Spinal cord (tissue), 10 donors: ENCODE results near the gene PHF12. TPM values are rescaled to one million over a fixed set of nuclear protein-coding genes. Genes with fewer than 3 reads are reported as not detected.
"Not testable (repeated sequence)": the region's sequence is repeated elsewhere in the genome, so short reads cannot be mapped to it uniquely, and the experiment has no call there.

Experiments used
- DNase-seq, 6 donors: peaks; one replicate each; pipeline versions ENCODE4 v3.0.0 to v3.0.0-alpha.2; 2013 to 2015; ENCODE audit warnings: low spot score in 6 of 6, low read depth in 4 of 6
- H3K27ac ChIP-seq: one replicate; pipeline ENCODE4 v1.5.1; 2013; ENCODE audit warnings: low read depth, low read length, control low read depth
- H3K27me3 ChIP-seq: one replicate; pipeline ENCODE4 v1.6.1; 2013; ENCODE audit warnings: low read length; ENCODE audit not compliant: control insufficient read depth, insufficient read depth
- H3K36me3 ChIP-seq: one replicate; pipeline ENCODE4 v1.6.1; 2013; ENCODE audit warnings: low read length; ENCODE audit not compliant: control insufficient read depth, insufficient read depth
- H3K4me1 ChIP-seq: one replicate; pipeline ENCODE4 v1.6.1; 2013; ENCODE audit warnings: low read length; ENCODE audit not compliant: control insufficient read depth, insufficient read depth
- H3K4me3 ChIP-seq: one replicate; pipeline ENCODE4 v1.5.1; 2013; ENCODE audit warnings: low read depth, low read length, control low read depth
- H3K9me3 ChIP-seq: one replicate; pipeline ENCODE4 v1.6.1; 2013; ENCODE audit warnings: low read length; ENCODE audit not compliant: control insufficient read depth, insufficient read depth
- WGBS: methylation state at CpG from one replicate; pipeline ENCODE4 v1.1.5; 2013; ENCODE audit warnings: missing lambda C conversion rate; ENCODE audit not compliant: insufficient coverage; 5-methylcytosine and 5-hydroxymethylcytosine counted together
- polyA plus RNA-seq, 2 donors: library from polyadenylated mRNA; unstranded; fragments of 120-200 nt; gene quantifications; one replicate each; pipeline ENCODE4 v1.2.1, GENCODE V29; 2013; ENCODE audit not compliant: insufficient read length in 2 of 2
- total RNA-seq, 2 donors: library from RNA; depleted of rRNA in 1 of 2; stranded (reverse); fragments of 120-200 nt in 1 of 2; fragments of >200 nt in 1 of 2; gene quantifications; one replicate each; pipeline versions ENCODE4 v1.2.3 to v1.2.4, GENCODE V29; 2013 to 2014
- donor health status: healthy.

The PHF12 gene
- total and polyA plus RNA-seq, 4 donors: 21.3 to 56.0 (median 38.0) TPM

- no peak for DNase-seq
- peaks cover 4% of the 10 kb centered on the region for H3K36me3 ChIP-seq
- no CpG with 5 or more reads among the region's 1 CpG for WGBS
- peaks cover 25% of the 10 kb centered on the region for H3K4me1 ChIP-seq
- no peaks in the 10 kb centered on the region for H3K27me3 ChIP-seq
- no peak overlapping the region for H3K4me3 ChIP-seq
- H3K9me3 ChIP-seq: no peaks in the 10 kb centered on the region
- H3K27ac ChIP-seq: no peak overlapping the region
Observed at GRCh38 chr17:28941251-28941650, 10.1 kb downstream of the PHF12 start.

GRCh38 chr17:28940675-28941074 lies 10.6 kb downstream of the PHF12 start:
- 7% methylated on average over 3 of the region's 3 CpGs for WGBS
- Histone ChIP-seq H3K4me1 (peaks cover 21% of the 10 kb centered on the region), H3K27me3 (no peaks in the 10 kb centered on the region), H3K9me3 (no peaks in the 10 kb centered on the region), H3K36me3 (peaks cover 4% of the 10 kb centered on the region), H3K27ac (peak overlapping the region; percentile 44), H3K4me3 (no peak overlapping the region)
- DNase-seq: peak in 2 of 6 donors; percentile 75 to 82

- H3K4me3 ChIP-seq: no peak overlapping the region
- H3K27ac ChIP-seq: peak overlapping the region; percentile 44
Observed at GRCh38 chr17:28940142-28940541, 11.2 kb downstream of the PHF12 start.

GRCh38 chr17:28938552-28938951 lies 12.8 kb downstream of the PHF12 start:
- Histone ChIP-seq H3K27ac (no peak overlapping the region), H3K4me1 (peaks cover 13% of the 10 kb centered on the region)

More at GRCh38 chr17:28940142-28940541, 11.2 kb downstream of the PHF12 start:
- H3K36me3 ChIP-seq: peaks cover 4% of the 10 kb centered on the region
- peaks cover 17% of the 10 kb centered on the region for H3K4me1 ChIP-seq
- WGBS: no CpG with 5 or more reads among the region's 3 CpGs
- H3K27me3 ChIP-seq: no peaks in the 10 kb centered on the region
- no peak for DNase-seq
- no peaks in the 10 kb centered on the region for H3K9me3 ChIP-seq

GRCh38 chr17:28937044-28937729 lies 14.1 kb downstream of the PHF12 start:
- Histone ChIP-seq H3K4me1 (peaks cover 13% of the 10 kb centered on the region), H3K36me3 (peaks cover 4% of the 10 kb centered on the region), H3K9me3 (no peaks in the 10 kb centered on the region), H3K27ac (peak overlapping the region; percentile 73), H3K4me3 (no peak overlapping the region), H3K27me3 (no peaks in the 10 kb centered on the region)
- WGBS: 72% methylated on average over 3 of the region's 5 CpGs
- DNase-seq: peak in 2 of 6 donors; percentile 49 to 54

More at GRCh38 chr17:28938552-28938951, 12.8 kb downstream of the PHF12 start:
- Histone ChIP-seq H3K36me3 (peaks cover 6% of the 10 kb centered on the region), H3K9me3 (no peaks in the 10 kb centered on the region), H3K4me3 (no peak overlapping the region), H3K27me3 (no peaks in the 10 kb centered on the region)
- DNase-seq: no peak

GRCh38 chr17:28935744-28936460 lies 15.4 kb downstream of the PHF12 start:
- no peak overlapping the region for H3K4me3 ChIP-seq
- no peak for DNase-seq
- no peaks in the 10 kb centered on the region for H3K27me3 ChIP-seq
- no peaks in the 10 kb centered on the region for H3K9me3 ChIP-seq
- WGBS: 93% methylated on average over 2 of the region's 8 CpGs
- H3K27ac ChIP-seq: peak overlapping the region; percentile 60
- peaks cover 8% of the 10 kb centered on the region for H3K4me1 ChIP-seq
- H3K36me3 ChIP-seq: peaks cover 4% of the 10 kb centered on the region

GRCh38 chr17:28934508-28934907 lies 16.8 kb downstream of the PHF12 start:
- not testable (repeated sequence) for H3K9me3 ChIP-seq, H3K4me1 ChIP-seq, H3K27me3 ChIP-seq, H3K36me3 ChIP-seq, DNase-seq, H3K4me3 ChIP-seq, H3K27ac ChIP-seq
- 97% methylated on average over 6 of the region's 8 CpGs for WGBS

- Histone ChIP-seq H3K9me3 (no peaks in the 10 kb centered on the region), H3K4me3 (no peak overlapping the region), H3K27me3 (no peaks in the 10 kb centered on the region), H3K36me3 (peaks cover 10% of the 10 kb centered on the region), H3K27ac (no peak overlapping the region), H3K4me1 (peaks cover 2% of the 10 kb centered on the region)
- DNase-seq: no peak
- WGBS: 95% methylated on average over 2 of the region's 2 CpGs
Observed at GRCh38 chr17:28929787-28930186, 21.5 kb downstream of the PHF12 start.

- 83% methylated on average over 1 of the region's 2 CpGs for whole genome bisulfite sequencing
- DNase-seq: no peak
- H3K4me3 ChIP-seq: no peak overlapping the region
- peaks cover 2% of the 10 kb centered on the region for H3K4me1 ChIP-seq
- H3K27ac ChIP-seq: no peak overlapping the region
- H3K36me3 ChIP-seq: peaks cover 21% of the 10 kb centered on the region
- H3K27me3 ChIP-seq: no peaks in the 10 kb centered on the region
- H3K9me3 ChIP-seq: no peaks in the 10 kb centered on the region
Observed at GRCh38 chr17:28928061-28928460, 23.3 kb downstream of the PHF12 start.

- Histone ChIP-seq H3K4me3 (no peak overlapping the region), H3K4me1 (peaks cover 2% of the 10 kb centered on the region), H3K36me3 (peaks cover 24% of the 10 kb centered on the region), H3K27ac (no peak overlapping the region), H3K9me3 (no peaks in the 10 kb centered on the region), H3K27me3 (no peaks in the 10 kb centered on the region)
- DNase-seq: no peak
- no CpG with 5 or more reads among the region's 4 CpGs for WGBS
Observed at GRCh38 chr17:28926786-28927185, 24.5 kb downstream of the PHF12 start.
